ENCODE results near the gene CD82.
"Not testable (repeated sequence)": the region's sequence is repeated elsewhere in the genome, so short reads cannot be mapped to it uniquely, and the experiment has no call there.

CD82 gene

GRCh38 chr11:44654596-44654995 is 89.1 kb downstream of the CD82 start:
- H3K36me3 ChIP-seq: no peaks in the 10 kb centered on the region
- H3K4me1 ChIP-seq: peaks cover 0 to 5% (median 2%) of the 10 kb centered on the region in 4 donors
- H3K27me3 ChIP-seq: peaks cover 0 to 10% of the 10 kb centered on the region in 2 donors
- no peak for TF ChIP-seq CTCF (IDR thresholded peaks at IDR 0.05)
- no peak overlapping the region for H3K27ac ChIP-seq
- no peak overlapping the region for H3K4me3 ChIP-seq
- intact Hi-C loops (cut with DNase I; ENCODE audit: low total_unique reads): no loop called here
- no peaks in the 10 kb centered on the region for H3K9me3 ChIP-seq
- DNase-seq: no peak

- intact Hi-C loops (cut with DNase I; ENCODE audit: low total_unique reads): no loop called here
- peaks cover 0 to 9% of the 10 kb centered on the region in 2 donors for H3K27me3 ChIP-seq
- H3K4me1 ChIP-seq: peaks cover 0 to 13% (median 6%) of the 10 kb centered on the region in 4 donors
- no peak overlapping the region for H3K27ac ChIP-seq
- H3K36me3 ChIP-seq: no peaks in the 10 kb centered on the region
- no peak overlapping the region for H3K4me3 ChIP-seq
- no peak for DNase-seq
- TF ChIP-seq CTCF (IDR thresholded peaks at IDR 0.05): no peak
- no peaks in the 10 kb centered on the region for H3K9me3 ChIP-seq
These were observed 92.5 kb downstream of the CD82 start for GRCh38 chr11:44657836-44658505.

GRCh38 chr11:44658506-44658850 is 93.0 kb downstream of the CD82 start:
- Histone ChIP-seq H3K27ac (no peak overlapping the region), H3K4me3 (no peak overlapping the region), H3K9me3 (no peaks in the 10 kb centered on the region), H3K27me3 (peaks cover 0 to 6% of the 10 kb centered on the region in 2 donors), H3K36me3 (no peaks in the 10 kb centered on the region), H3K4me1 (peaks cover 0 to 13% (median 6%) of the 10 kb centered on the region in 4 donors)
- no peak for TF ChIP-seq CTCF (IDR thresholded peaks at IDR 0.05)
- intact Hi-C loops (cut with DNase I; ENCODE audit: low total_unique reads): no loop called here
- DNase-seq: no peak

GRCh38 chr11:44659641-44660040 is 94.2 kb downstream of the CD82 start:
- peak; percentile 57 to 89 for DNase-seq
- no peaks in the 10 kb centered on the region for H3K9me3 ChIP-seq
- intact Hi-C loops (cut with DNase I; ENCODE audit: low total_unique reads): no loop called here
- TF ChIP-seq CTCF (IDR thresholded peaks at IDR 0.05): no peak
- H3K4me3 ChIP-seq: no peak overlapping the region
- H3K27ac ChIP-seq: peak overlapping the region; percentile 45 to 75
- H3K27me3 ChIP-seq: no peaks in the 10 kb centered on the region
- no peaks in the 10 kb centered on the region for H3K36me3 ChIP-seq
- H3K4me1 ChIP-seq: peaks cover 0 to 13% (median 6%) of the 10 kb centered on the region in 4 donors

GRCh38 chr11:44660535-44660934 is 95.1 kb downstream of the CD82 start:
- H3K27me3 ChIP-seq; H3K9me3 ChIP-seq; H3K36me3 ChIP-seq; intact Hi-C loops (cut with DNase I; ENCODE audit: low total_unique reads); DNase-seq; H3K4me3 ChIP-seq: not testable (repeated sequence)
- peaks cover 0 to 13% (median 6%) of the 10 kb centered on the region in 4 donors for H3K4me1 ChIP-seq
- H3K27ac ChIP-seq: peak overlapping the region in 1 of 2 donors; percentile 45

GRCh38 chr11:44661311-44661717 is 95.9 kb downstream of the CD82 start:
- TF ChIP-seq CTCF (IDR thresholded peaks at IDR 0.05): no peak
- Histone ChIP-seq H3K27me3 (peaks cover 0 to under 1% of the 10 kb centered on the region in 2 donors), H3K4me3 (no peak overlapping the region), H3K36me3 (no peaks in the 10 kb centered on the region), H3K9me3 (no peaks in the 10 kb centered on the region), H3K4me1 (peaks cover 0 to 13% (median 6%) of the 10 kb centered on the region in 4 donors), H3K27ac (no peak overlapping the region)
- intact Hi-C loops (cut with DNase I; ENCODE audit: low total_unique reads): no loop called here
- DNase-seq: no peak
